ENCODE measurements around the gene PIGU. TPM values are rescaled to one million over a fixed set of nuclear protein-coding genes. Genes with fewer than 3 reads are reported as not detected.

The PIGU gene
- total and polyA plus RNA-seq, 2 donors (not counting 1 experiment from before 2014, with no cell fraction given) = 12.0 to 19.3 TPM

- no peak overlapping the region for H3K4me2 ChIP-seq (replicated peaks; ENCODE audit: low read depth, low read length, poor library complexity, severe bottlenecking)
- no peak overlapping the region for H3K4me3 Mint-ChIP-seq
- H3K9ac ChIP-seq (ENCODE audit: low read length) = no peak overlapping the region
- WGBS (ENCODE audit: insufficient coverage) = no CpG with 5 or more reads among the region's 7 CpGs
- no peak for TF ChIP-seq EZH2 (IDR thresholded peaks at IDR 0.05; ENCODE audit: borderline replicate concordance, insufficient read depth, low read depth, low read length, poor library complexity, severe bottlenecking)
- TF ChIP-seq CTCF (IDR thresholded peaks at IDR 0.05) = no peak
- H4K20me1 ChIP-seq (ENCODE audit: control insufficient read depth, insufficient read depth, low read length, poor library complexity, severe bottlenecking) = no peaks in the 10 kb centered on the region
- H3K27me3 ChIP-seq (replicated peaks in 1 of 4; ENCODE audit: control extremely low read depth in 1 of 4, control insufficient read depth in 3 of 4, insufficient read depth in 4 of 4, low read length in 3 of 4) = no peaks in the 10 kb centered on the region
- intact Hi-C loops (cut with micrococcal nuclease) = no loop called here
- no peaks in the 10 kb centered on the region for H3K4me1 Mint-ChIP-seq
- no peaks in the 10 kb centered on the region for H3K9me3 Mint-ChIP-seq (ENCODE audit: insufficient read depth)
- ChIA-PET CTCF (no interaction called here), POLR2A (no interaction called here)
- H3K36me3 ChIP-seq (replicated peaks in 1 of 2; ENCODE audit: control extremely low read depth in 1 of 2, control insufficient read depth in 1 of 2, extremely low read depth in 1 of 2, insufficient read depth in 2 of 2, low read length in 1 of 2) = peaks cover 8% of the 10 kb centered on the region in 2 experiments
- H3K79me2 ChIP-seq (ENCODE audit: control insufficient read depth, insufficient read depth, low read length) = peaks cover 5% of the 10 kb centered on the region
- no peak overlapping the region for H3K27ac ChIP-seq (ENCODE audit: low read length in 2 of 2)
- no peak for DNase-seq
- H2AFZ ChIP-seq (ENCODE audit: insufficient read depth, low read depth, low read length, poor library complexity, severe bottlenecking) = no peak overlapping the region
- no peaks in the 10 kb centered on the region for H3K9me3 ChIP-seq (ENCODE audit: control extremely low read depth in 1 of 3, control insufficient read depth in 2 of 3, insufficient read depth in 1 of 3, low read length in 2 of 3)
- no peaks in the 10 kb centered on the region for H3K27me3 Mint-ChIP-seq
- ATAC-seq (ENCODE audit: low read depth) = no peak
- no peaks in the 10 kb centered on the region for H3K4me1 ChIP-seq (ENCODE audit: control insufficient read depth in 2 of 2, insufficient read depth in 2 of 2, low read length in 2 of 2)
- no peak overlapping the region for H3K27ac Mint-ChIP-seq
- no peak overlapping the region for H3K4me3 ChIP-seq (ENCODE audit: control extremely low read depth in 1 of 5, extremely low read depth in 1 of 5, insufficient read depth in 1 of 5, low read depth in 2 of 5, low read length in 4 of 5)
Measured at GRCh38 chr20:34654207-34654744, 22.6 kb downstream of the PIGU start.

GRCh38 chr20:34651200-34651599 lies 25.7 kb downstream of the PIGU start:
- DNase-seq (no peak), ATAC-seq (ENCODE audit: low read depth) (no peak)
- H3K9me3 ChIP-seq (ENCODE audit: control extremely low read depth in 1 of 3, control insufficient read depth in 2 of 3, insufficient read depth in 1 of 3, low read length in 2 of 3) = no peaks in the 10 kb centered on the region
- H3K27ac ChIP-seq (ENCODE audit: low read length in 2 of 2) = no peak overlapping the region
- H4K20me1 ChIP-seq (ENCODE audit: control insufficient read depth, insufficient read depth, low read length, poor library complexity, severe bottlenecking) = no peaks in the 10 kb centered on the region
- no peak overlapping the region for H2AFZ ChIP-seq (ENCODE audit: insufficient read depth, low read depth, low read length, poor library complexity, severe bottlenecking)
- Mint-ChIP-seq H3K27ac (no peak overlapping the region), H3K9me3 (ENCODE audit: insufficient read depth) (no peaks in the 10 kb centered on the region), H3K4me1 (no peaks in the 10 kb centered on the region), H3K27me3 (no peaks in the 10 kb centered on the region), H3K4me3 (no peak overlapping the region)
- no peak overlapping the region for H3K4me2 ChIP-seq (replicated peaks; ENCODE audit: low read depth, low read length, poor library complexity, severe bottlenecking)
- POLR2A ChIA-PET = no interaction called here
- intact Hi-C loops (cut with micrococcal nuclease) = no loop called here
- 100% methylated on average over 1 of the region's 2 CpGs for WGBS (ENCODE audit: insufficient coverage)
- CTCF ChIA-PET = no interaction called here
- H3K4me3 ChIP-seq (ENCODE audit: control extremely low read depth in 1 of 5, extremely low read depth in 1 of 5, insufficient read depth in 1 of 5, low read depth in 2 of 5, low read length in 4 of 5) = no peak overlapping the region
- no peak overlapping the region for H3K9ac ChIP-seq (ENCODE audit: low read length)
- H3K4me1 ChIP-seq (ENCODE audit: control insufficient read depth in 2 of 2, insufficient read depth in 2 of 2, low read length in 2 of 2) = no peaks in the 10 kb centered on the region
- no peaks in the 10 kb centered on the region for H3K79me2 ChIP-seq (ENCODE audit: control insufficient read depth, insufficient read depth, low read length)
- TF ChIP-seq EZH2 (IDR thresholded peaks at IDR 0.05; ENCODE audit: borderline replicate concordance, insufficient read depth, low read depth, low read length, poor library complexity, severe bottlenecking) (no peak), CTCF (IDR thresholded peaks at IDR 0.05) (no peak)
- H3K27me3 ChIP-seq (replicated peaks in 1 of 4; ENCODE audit: control extremely low read depth in 1 of 4, control insufficient read depth in 3 of 4, insufficient read depth in 4 of 4, low read length in 3 of 4) = no peaks in the 10 kb centered on the region
- peaks cover 6 to 8% of the 10 kb centered on the region in 2 experiments for H3K36me3 ChIP-seq (replicated peaks in 1 of 2; ENCODE audit: control extremely low read depth in 1 of 2, control insufficient read depth in 1 of 2, extremely low read depth in 1 of 2, insufficient read depth in 2 of 2, low read length in 1 of 2)
